Activated CD4-positive, alpha-beta T cell treated with anti-CD3 and anti-CD28 coated beads for 4 hours (primary cell): Measurements from ENCODE around the gene KCTD13.
"Not testable (repeated sequence)": the region's sequence is repeated elsewhere in the genome, so short reads cannot be mapped to it uniquely, and the experiment has no call there.

Experiments used
- DNase-seq, 2 donors: peaks; one replicate each; pipeline ENCODE4 v3.0.0-alpha.2; 2020

KCTD13 gene

DNA sequence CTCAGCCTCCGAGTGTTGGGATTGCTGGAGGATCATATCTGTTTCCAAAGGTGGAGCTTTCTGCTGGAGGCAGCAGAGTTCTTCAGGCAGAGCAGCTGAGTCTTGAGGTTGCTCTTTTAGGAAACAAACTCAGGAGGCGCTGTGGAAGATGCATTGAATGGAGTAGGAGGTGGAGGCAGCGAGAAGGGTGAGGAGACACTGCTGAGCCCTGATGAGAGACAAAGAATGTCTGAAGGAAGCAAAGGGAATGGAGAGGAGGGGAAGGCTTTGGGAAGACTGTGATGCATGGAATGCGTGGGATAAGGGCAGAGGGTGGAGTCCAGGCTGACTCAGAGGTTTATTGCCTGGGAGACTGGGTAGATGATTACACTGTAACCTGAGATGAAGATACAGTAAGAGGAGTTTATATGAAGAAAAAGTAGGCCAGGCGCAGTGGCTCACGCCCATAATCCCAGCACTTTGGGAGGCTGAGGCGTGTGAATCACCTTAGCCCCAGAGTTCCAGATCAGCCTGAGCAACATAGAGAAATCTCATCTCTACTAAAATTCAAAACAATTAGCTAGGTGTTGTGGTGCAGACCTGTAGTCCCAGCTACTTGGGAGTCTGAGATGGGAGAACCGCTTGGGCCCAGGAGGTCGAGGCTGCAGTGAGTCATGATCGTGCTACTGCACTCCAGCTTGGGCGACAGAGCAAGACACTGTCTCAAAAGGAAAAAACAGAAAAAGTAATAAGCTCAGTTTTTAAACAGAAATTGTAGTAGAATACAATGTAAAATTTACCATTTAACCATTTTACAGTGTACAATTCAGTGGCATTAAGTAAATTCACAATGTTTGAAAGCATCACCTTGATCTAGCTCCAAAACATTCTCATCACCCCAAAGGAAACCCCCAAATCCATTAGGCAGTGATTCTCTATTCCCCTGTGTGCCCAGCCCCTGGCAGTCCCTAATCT is 18.1 kb upstream of the KCTD13 start:
- no peak for DNase-seq

DNA sequence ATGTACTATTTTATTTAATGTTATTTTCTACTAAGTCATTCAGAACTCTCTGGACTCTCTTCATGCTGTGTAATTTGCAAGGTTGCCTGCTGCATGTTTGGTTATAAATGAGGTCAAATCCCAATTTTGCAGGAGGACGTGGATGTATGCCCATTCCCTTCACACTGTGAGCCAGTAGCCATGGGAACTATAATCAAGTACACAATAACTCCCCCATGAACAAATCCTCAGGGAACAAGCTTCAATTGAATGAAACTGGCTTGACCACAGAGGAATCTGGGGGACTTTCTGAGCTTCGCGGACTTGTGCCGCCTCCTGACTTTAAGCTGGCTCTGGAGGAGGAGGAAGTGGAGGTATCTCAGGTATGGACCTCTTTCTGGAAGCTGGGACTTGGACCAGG is 14.6 kb upstream of the KCTD13 start:
- DNase-seq, result no peak

DNA sequence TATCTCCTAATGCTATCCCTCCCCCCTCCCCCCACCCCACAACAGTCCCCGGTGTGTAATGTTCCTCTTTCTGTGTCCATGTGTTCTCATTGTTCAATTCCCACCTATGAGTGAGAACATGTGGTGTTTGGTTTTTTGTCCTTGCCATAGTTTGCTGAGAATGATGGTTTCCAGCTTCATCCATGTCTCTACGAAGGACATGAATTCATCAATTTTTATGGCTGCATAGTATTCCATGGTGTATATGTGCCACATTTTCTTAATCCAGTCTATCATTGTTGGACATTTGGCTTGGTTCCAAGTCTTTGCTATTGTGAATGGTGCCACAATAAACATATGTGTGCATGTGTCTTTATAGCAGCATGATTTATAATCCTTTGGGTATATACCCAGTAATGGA is 5.7 kb upstream of the KCTD13 start:
- DNase-seq, result not testable (repeated sequence)

DNA sequence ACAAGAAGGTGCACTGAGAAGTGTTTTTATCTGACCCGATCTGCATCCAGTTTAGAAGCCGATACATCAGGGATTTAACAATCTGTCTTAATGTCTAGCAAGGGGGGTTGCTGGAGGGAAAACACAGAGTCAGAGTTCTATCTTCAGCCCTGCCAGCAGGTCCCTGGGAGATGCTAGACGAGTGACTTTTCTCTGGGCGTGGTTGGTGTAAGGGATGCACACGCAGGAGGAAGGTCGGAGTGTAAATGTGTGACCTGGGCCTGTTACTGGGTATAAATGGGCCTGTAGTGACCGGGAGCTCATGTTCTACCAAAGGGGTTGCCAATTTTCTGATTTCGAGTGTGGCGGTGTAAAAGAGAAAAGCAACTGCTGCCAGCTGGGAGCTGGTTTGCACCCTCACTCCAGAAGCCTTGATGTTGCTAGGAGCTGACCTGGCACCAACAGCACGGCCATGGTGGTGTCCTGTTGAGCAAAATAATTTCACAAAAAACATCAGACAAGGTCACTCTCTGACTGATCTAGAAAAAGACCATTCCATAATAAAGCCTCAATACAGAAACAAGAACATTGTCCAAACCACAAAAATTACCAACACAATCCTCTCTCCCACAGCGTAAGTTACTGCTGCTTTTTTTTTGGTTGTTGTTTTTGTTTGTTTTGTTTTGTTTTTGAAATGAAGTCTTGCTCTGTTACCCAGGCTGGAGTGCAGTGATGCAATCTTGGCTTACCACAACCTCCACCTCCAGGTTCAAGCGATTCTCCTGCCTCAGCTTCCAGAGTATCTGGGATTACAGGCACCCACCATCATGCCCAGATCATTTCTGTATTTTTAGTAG is 1.3 kb upstream of the KCTD13 start:
- DNase-seq, result no peak

DNA sequence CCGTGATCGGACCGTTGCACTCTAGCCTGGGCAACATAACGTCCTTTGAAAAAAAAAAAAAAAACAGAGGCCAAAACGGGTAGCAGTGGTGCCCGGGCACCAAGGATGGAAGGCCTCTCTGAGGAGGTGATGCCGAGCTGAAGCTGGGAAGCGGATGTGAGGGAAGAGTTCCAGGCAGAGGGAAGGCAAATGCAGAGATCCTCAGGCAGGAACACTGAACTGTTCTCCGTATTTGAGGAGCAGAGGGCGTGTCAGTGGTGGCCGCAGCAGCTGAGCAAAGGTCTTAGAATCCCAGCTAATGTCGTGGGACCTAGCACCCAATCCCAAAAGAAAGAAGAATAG is 656 bp upstream of the KCTD13 start:
- no peak for DNase-seq

DNA sequence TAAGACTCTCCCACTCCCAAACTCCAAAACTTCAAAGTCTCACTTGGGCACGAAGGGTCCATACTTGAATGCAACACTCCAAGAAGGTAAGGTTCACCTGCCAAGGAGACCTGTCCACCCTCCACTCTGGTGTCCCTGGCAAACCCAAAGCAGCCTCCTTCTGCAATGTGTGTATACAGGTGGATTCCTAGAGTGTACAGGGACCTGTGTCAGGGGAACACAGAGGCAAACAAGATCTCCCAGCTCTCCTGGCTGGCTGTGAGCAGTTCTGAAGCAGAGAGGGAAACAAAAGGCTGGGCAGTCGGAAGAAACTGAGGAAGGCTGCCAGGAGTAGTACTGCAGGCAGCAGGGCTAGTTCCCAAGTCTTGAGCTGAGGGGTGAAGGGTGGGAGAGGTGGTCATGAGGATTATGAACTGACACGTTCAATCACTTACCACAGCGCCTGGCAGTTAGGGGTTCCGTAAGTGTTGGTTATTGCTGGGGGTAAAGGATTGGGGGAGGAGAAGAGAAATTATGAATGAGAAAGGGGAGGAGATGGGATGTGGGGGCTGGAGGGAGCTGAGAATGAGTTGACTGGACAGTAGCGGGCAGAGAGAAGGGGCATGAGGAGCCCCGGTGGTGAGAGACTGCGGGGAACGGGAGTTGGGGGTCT is 795 bp downstream of the KCTD13 start:
- no peak for DNase-seq

DNA sequence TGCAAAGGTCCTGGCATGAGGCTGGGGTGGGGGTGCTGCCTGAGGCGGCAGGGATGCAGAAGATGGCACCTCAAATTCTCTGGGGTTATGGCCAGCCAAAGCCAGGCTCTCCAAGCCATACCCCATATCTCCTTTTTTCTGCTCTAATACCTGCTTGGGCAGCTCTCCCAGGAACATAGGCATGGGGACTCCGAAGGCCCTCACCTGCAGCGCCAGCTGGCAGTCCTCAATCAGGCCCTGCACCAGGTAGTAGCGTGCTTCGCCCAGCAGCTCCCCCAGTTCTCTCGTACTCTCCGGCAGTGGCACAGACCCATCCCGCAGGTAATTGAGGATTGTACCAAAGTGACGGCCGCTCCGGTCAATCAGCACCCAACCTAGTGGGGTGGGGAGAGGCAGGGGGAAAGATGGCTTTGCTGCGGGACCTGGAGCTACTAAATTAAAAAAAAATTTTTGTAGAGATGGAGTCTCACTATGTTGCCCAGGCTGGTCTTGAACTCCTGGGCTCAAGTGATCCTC is 3.0 kb downstream of the KCTD13 start:
- no peak for DNase-seq

DNA sequence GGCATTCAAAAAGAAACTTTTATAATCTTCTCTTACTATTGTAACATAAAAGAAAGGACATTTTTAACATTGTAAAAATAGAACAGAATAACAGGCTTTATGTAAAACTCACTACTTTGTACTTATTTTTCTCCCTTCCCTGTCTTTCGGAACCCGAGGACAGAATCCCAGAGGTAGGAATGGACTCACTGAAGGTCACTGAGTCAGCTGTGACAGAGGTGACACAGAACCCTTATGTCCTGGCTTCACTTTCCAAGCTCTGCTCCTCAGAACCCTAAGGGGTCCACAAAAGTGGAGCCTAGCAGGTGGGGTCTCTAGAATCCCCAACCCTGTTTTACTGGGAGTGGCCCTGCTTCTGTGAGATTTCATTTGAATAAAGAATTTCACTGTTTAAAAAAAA is 3.7 kb downstream of the KCTD13 start:
- no peak for DNase-seq

DNA sequence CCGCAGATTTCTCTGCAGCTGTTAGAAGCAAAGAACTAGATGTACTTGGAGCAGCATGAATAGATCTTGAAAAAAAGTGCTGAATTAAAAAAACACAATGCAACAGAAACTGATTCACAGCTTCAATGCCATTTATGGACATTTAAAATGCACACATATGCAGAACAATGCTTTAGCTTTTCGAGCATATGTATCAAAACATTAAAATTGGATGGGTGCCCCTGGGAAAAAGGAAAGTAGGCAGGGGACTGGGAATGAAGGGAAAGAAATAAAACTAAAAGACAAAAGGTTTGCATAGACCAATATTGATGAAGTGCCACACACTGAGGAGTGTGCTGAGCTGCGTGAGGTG is 5.0 kb downstream of the KCTD13 start:
- no peak for DNase-seq

DNA sequence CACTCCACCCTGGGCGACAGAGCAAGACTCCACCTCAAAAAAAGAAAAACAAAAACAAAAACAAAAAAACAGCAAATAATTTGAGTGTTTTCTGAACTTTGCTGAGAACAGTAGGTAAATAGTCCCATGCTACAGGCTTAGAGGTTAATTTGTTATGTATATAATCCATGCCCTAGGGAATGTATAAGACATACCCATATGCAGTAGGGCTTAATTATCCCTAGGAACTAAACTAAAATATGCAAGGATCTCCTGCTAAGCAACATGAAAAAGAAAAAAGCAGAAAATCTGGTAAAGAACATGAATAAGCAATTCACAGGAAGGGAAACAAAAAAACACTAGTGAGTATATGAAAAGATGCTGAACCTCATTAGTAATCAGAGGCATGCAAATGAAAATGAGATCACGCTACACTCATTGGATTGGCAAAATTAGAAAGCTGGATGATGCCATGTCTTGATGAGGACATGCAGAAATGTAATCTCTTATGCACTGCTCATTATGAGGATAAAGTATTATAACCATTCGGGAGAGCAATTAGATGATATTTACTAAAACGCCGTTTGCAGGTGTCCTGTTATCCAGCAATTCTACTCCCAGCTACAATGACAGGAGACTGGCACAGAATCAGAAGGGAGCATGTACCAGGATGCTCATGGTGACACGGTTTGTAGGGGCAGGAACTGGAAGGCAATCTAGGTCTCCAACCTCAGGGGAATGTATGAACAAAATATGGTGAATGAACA is 5.6 kb downstream of the KCTD13 start:
- DNase-seq, result no peak

DNA sequence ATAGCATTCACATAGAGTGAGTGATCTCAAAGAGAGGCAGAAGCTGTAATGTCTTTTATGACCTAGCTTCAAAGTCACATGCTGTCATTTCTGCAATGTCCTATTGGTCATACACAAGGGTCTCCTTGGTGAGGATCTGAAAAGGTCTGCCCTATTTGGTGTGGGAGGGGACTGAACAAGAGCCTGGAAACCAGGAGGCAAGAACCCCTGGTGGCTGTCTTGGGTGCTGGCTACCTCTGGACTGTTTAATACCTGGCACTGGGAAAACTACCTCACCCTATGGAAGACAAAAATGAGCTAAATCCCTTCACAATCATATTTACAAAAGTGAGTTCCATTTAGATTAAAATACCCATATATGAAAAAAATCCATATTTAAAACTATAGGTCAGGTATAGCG is 9.0 kb downstream of the KCTD13 start:
- DNase-seq, result no peak

DNA sequence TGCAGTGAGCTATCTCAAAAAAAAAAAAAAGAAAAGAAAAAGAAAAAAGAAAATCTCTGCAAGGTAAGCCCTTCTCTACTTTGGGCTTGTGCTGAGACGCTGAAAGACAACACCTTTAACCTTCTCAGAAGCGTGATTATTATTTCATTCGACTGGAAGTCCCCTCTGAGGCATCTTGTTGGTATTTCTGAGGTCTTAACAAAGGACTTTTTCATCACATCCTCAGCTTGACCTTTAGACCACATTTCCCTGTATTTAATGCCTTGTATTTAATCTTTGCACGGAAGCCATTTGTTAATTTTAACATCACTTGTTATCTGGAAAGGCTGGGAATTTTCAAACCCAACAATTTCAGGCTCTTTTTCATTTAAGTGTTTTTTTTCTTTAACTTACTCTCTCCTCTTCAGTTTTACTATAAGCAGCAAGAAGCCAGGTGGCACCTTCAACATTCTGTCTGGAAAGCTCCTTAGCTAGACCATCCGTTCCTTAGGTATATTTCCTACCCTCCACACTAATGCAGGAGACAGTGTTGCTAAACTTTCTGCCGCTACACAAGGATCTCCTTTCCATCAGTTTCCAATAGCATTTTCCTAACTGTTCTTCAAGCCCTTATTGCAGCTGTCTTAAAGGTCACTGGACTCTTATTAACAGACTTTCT is 10.3 kb downstream of the KCTD13 start:
- no peak for DNase-seq

DNA sequence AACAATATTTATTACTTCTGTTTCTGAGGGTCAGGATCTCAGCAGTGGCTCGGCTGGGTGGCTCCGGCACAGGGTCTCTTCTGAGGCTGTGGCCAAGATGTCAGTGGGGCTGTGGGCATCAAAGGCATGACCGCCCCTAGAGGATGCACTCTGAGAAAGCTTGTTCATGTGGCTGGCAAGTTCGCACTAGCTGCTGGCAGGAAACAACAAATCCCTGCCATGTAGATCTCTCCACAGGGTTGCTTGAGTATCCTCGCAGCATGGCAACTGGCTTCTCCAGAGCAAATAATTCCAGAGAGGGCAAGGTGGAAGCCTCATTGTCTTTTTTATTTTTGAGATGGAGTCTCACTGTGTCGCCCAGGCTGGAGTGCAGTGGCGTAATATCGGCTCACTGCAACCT is 12.5 kb downstream of the KCTD13 start:
- no peak for DNase-seq

DNA sequence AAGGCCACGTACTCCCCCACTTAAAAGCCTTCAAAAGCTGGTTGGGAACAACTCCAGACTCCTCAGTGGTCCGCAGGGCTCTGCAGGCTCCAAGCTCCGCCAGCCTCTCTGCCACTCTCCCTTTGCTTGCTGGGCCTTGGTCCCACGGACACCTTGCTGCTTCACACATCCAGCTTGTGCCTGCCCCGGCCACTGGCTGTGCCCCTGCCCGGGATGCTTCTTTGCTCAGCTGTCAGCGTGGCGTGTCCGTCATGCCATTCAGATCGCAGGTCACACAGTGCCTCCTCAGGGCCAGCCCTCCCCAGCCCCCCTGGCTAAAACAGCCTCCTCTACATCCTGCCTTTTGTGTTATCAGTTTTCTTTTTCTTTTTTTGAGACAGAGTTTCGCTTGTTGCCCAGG is 13.9 kb downstream of the KCTD13 start:
- no peak for DNase-seq

DNA sequence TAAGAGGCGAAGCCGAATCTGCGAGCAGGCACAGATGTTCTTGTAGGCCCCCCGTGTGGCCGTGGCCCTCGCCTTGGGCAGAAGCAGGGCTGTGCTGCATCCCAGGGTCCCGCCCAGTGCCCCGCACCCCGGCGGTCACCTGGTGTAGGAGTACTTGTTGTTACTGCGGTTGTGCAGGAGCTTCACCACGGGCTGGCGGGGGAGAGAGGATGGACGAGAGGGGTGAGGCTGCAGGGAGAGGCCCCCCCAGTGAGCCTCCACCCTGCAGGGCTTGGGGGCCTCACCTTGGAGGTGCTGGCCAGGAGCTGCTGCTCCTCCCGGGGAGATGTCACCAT is 14.4 kb downstream of the KCTD13 start:
- DNase-seq, result no peak

DNA sequence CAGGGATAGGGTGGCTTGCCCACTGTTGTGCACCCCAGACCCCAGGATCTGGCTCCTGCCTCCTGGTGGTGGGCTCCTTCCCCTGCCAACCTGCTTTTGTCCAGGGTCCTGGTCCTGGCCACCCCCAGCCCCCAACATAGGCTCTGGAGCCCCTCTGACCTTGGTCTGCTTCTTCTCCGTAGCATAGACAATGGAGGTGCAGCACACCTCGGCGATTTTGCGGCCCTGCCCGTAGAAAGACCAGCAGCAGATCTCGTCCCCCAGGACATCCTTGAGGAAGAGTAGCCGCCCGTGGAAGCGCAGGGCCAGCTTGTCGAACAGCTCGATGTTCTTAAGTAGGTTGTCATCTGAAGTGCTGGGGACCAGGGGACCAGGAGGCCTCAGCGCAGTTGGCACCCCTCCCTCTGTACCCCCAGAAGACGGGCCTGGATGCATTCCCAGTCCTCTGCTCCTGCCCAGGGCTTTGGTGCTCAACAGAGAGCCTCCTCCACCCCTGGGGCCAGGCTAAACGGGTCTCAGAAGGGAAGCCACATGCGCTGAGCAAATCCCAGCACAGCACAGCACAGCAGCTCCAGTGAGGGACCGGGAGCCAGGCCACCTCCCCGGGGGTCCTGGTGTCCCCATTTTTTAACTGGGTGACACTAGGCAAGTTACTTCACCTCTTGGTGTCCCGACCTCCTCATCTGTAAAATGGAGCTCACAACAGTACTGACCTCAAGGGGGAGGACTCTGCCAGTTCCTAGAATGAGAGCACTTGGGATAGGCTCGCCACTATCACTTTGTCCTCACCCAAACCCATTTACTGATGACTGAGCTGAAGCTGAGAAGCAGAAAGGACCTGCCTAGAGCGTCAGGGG is 15.0 kb downstream of the KCTD13 start:
- DNase-seq, result no peak

DNA sequence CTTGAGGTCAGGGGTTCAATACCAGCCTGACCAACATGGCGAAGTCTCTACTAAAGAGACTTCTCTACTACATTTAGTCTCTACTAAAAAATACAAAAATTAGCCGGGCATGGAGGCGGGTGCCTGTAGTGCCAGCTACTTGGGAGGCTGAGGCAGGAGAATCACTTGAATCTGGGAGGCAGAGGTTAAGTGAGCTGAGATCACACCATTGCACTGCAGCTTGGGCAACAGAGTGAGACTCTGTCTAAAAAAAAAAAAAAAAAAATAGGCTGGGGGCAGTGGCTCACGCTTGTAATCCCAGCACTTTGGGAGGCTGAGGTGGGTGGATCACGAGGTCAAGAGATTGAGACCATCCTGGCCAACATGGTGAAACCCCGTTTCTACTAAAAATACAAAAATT is 16.2 kb downstream of the KCTD13 start:
- not testable (repeated sequence) for DNase-seq

DNA sequence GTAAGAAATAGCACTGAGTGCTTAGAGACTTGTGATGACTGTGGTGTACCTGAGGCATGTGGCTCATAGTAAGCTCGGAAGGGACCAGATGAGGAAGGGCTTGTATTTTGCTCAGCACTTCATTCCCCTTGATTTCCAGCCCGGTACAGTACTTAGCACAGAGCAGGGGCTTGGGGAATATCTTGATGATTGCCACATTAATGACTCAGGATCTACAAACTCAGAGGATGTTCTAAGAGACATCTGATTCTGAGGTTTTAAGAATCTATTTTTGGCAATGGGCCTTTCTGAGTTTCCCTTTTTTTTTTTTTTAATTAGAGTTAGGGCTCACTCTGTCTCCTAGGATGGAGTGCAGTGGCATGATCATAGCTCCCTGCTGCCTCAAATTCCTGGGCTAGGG is 16.6 kb downstream of the KCTD13 start:
- no peak for DNase-seq

DNA sequence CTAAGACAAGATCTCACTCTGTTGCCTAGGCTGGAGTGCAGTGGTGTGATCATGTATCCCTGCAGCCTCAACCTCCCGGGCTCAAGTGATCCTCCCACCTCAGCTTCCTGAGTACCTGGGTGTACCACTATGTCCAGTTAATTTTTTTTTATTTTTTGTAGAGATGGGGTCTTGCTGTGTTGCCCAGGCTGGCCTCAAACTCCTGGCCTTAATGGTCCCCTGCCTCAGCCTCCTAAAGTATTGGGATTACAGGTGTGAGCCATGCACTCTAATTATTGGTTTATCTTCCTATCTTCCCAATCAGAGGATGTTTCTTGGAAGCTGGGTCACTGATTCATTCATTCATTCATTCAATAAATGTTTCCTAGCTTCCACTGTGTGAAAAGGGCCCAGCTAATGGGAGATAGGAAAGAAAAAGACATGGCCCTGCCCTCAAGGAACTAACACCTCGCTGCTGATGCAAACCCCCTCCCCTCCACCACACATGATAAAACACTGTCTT is 17.3 kb downstream of the KCTD13 start:
- DNase-seq, result no peak

DNA sequence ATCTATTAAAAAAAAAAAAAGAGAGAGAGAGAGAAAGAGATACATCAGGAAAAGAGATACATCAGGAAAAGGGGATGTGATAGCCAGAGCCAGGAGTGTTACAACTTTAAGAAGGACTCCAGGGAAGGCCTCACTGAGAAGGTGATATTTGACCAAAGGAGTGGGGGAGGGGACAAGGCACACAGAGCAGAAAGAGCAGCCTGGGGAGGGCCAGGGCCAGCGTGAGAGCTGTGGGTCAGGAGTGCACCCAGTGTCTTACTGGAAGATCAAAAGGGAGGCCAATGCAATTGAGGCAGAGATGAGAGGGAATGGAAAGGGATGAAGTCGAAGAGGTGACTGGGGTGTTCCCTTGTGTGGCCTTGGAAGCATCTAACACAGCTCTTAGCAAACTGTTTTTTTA is 18.1 kb downstream of the KCTD13 start:
- no peak for DNase-seq
